HG03460 (cell line): ENCODE results near the gene SPOCK2.

Experiments used
- ATAC-seq: cut with Tn5 transposase; IDR thresholded peaks from one replicate; pipeline ENCODE4 v1.9.1; 2021; ENCODE audit not compliant: unreplicated experiment

Gene SPOCK2

GRCh38 chr10:72090326-72090725, 2.0 kb upstream of the SPOCK2 start:
- no peak for ATAC-seq

- ATAC-seq: no peak
Measured at GRCh38 chr10:72089618-72090017, 1.3 kb upstream of the SPOCK2 start.

GRCh38 chr10:72088889-72089575, 681 bp upstream of the SPOCK2 start:
- ATAC-seq: no peak

GRCh38 chr10:72087392-72087968, 871 bp downstream of the SPOCK2 start:
- no peak for ATAC-seq

- ATAC-seq: no peak
Measured at GRCh38 chr10:72086466-72087391, 1.6 kb downstream of the SPOCK2 start.

GRCh38 chr10:72085864-72086465, 2.4 kb downstream of the SPOCK2 start:
- no peak for ATAC-seq

GRCh38 chr10:72085166-72085565, 3.2 kb downstream of the SPOCK2 start:
- ATAC-seq: no peak

GRCh38 chr10:72083790-72084459, 4.4 kb downstream of the SPOCK2 start:
- ATAC-seq: no peak

GRCh38 chr10:72082856-72083789, 5.2 kb downstream of the SPOCK2 start:
- no peak for ATAC-seq

- no peak for ATAC-seq
Measured at GRCh38 chr10:72081772-72082590, 6.4 kb downstream of the SPOCK2 start.

GRCh38 chr10:72081210-72081609, 7.1 kb downstream of the SPOCK2 start:
- ATAC-seq: no peak

- ATAC-seq: no peak
Measured at GRCh38 chr10:72080042-72080975, 8.0 kb downstream of the SPOCK2 start.

GRCh38 chr10:72079356-72079755, 9.0 kb downstream of the SPOCK2 start:
- ATAC-seq: no peak

GRCh38 chr10:72077275-72077990, 10.9 kb downstream of the SPOCK2 start:
- no peak for ATAC-seq

- ATAC-seq: no peak
Measured at GRCh38 chr10:72076756-72077155, 11.6 kb downstream of the SPOCK2 start.

GRCh38 chr10:72075376-72076115, 12.8 kb downstream of the SPOCK2 start:
- ATAC-seq: no peak
